HG02588 (cell line): Measurements from ENCODE around the gene MRPL47.

ENCODE experiments used
- ATAC-seq: cut with Tn5 transposase; IDR thresholded peaks from one replicate; pipeline ENCODE4 v1.9.1; 2021; ENCODE audit warnings: mild to moderate bottlenecking, moderate library complexity; ENCODE audit not compliant: unreplicated experiment

MRPL47 gene

GRCh38 chr3:179599531-179599930, 4.9 kb downstream of the MRPL47 start:
- no peak for ATAC-seq

- ATAC-seq = no peak
These were observed 13.1 kb downstream of the MRPL47 start for GRCh38 chr3:179591313-179591712.

- ATAC-seq = no peak
These were observed 13.8 kb downstream of the MRPL47 start for GRCh38 chr3:179590669-179591068.

GRCh38 chr3:179589143-179589542, 15.3 kb downstream of the MRPL47 start:
- ATAC-seq = peak; percentile 74

- ATAC-seq = no peak
These were observed 23.4 kb downstream of the MRPL47 start for GRCh38 chr3:179580992-179581391.

- ATAC-seq = no peak
These were observed 38.9 kb downstream of the MRPL47 start for GRCh38 chr3:179565496-179565895.

GRCh38 chr3:179563271-179563783, 41.1 kb downstream of the MRPL47 start:
- peak; percentile 42 for ATAC-seq

- ATAC-seq = peak; percentile 95
These were observed 41.7 kb downstream of the MRPL47 start, which contains the start of gene ACTL6A for GRCh38 chr3:179562591-179563270. Gene ACTL6A (plus strand): TSS chr3:179562926. CDS start chr3:179563093, 167 bp downstream.

- no peak for ATAC-seq
These were observed 43.6 kb downstream of the MRPL47 start for GRCh38 chr3:179560791-179561190.

- ATAC-seq = no peak
These were observed 45.6 kb downstream of the MRPL47 start for GRCh38 chr3:179558742-179559364.

- ATAC-seq = no peak
These were observed 52.9 kb downstream of the MRPL47 start for GRCh38 chr3:179551349-179552105.

GRCh38 chr3:179546814-179547241, 57.6 kb downstream of the MRPL47 start:
- ATAC-seq = no peak

GRCh38 chr3:179544981-179545645, 59.3 kb downstream of the MRPL47 start:
- no peak for ATAC-seq

- ATAC-seq = no peak
These were observed 62.1 kb downstream of the MRPL47 start for GRCh38 chr3:179542375-179542774.

GRCh38 chr3:179541596-179541995, 62.8 kb downstream of the MRPL47 start:
- ATAC-seq = no peak

- no peak for ATAC-seq
These were observed 63.3 kb downstream of the MRPL47 start for GRCh38 chr3:179541094-179541493.
